Peyer's patch (tissue), 4 donors: ENCODE data around the gene FN1.

Source experiments
- POLR2A ChIP-seq, 2 donors: fragments of 450-650 bp; IDR thresholded peaks; one replicate each; pipeline ENCODE4 v1.5.1; 2017; ENCODE audit warnings: antibody characterized with exemption in 2 of 2, mild to moderate bottlenecking in 2 of 2, moderate library complexity in 2 of 2
- TF ChIP-seq, protein P1 (sequence below), 6 experiments: fragments of 450-650 bp in 4 of 6; fragments of 200-600 bp in 2 of 6; sonication (generic) in 1 of 6; IDR thresholded peaks; one replicate each; pipeline ENCODE4 v1.5.1; 2017 to 2019; ENCODE audit warnings: antibody characterized with exemption in 6 of 6, mild to moderate bottlenecking in 3 of 6, moderate library complexity in 1 of 6

DNA sequence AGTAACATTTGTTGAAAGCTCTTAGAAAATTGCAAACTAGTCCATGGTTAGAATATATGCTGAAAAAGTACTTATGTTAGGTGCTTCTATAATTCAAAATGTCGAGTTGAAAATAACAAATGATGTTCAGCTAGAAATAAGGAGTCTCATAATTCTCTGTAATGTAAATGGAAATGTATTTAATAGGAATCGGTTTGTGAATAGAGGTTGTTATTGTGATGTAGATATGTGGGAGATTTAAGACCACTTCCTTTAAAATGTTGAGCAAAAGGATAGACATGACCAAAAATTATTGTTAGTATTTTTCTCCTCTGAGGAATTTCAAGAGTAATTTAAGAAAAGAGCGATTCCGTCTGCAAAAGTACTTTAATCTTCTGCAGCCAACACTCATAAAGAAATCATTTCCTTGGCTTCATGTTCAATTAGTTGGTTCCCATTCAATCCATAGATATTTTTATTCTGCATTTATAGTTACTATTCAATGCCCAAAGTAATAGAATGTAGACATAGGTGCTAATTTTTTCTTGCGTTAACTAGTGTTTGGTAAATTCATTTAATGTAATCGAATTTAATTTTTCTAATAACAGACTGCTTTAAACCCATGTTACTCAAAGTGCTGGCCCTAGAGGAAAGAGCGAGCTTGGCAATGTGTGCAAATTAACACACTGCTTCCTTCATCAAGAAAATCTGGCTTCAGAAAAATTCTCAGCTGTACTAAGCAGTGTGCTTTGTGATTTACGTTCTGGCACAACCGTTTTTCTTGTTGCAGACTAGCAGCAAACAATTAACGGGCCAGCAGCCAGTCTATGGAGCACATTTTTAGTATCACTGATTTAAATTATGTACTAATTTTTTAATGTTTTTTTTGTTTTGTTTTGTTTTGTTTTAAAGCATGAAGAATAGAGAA, 32.2 kb downstream of the FN1 start:
- TF ChIP-seq, protein P1, sequence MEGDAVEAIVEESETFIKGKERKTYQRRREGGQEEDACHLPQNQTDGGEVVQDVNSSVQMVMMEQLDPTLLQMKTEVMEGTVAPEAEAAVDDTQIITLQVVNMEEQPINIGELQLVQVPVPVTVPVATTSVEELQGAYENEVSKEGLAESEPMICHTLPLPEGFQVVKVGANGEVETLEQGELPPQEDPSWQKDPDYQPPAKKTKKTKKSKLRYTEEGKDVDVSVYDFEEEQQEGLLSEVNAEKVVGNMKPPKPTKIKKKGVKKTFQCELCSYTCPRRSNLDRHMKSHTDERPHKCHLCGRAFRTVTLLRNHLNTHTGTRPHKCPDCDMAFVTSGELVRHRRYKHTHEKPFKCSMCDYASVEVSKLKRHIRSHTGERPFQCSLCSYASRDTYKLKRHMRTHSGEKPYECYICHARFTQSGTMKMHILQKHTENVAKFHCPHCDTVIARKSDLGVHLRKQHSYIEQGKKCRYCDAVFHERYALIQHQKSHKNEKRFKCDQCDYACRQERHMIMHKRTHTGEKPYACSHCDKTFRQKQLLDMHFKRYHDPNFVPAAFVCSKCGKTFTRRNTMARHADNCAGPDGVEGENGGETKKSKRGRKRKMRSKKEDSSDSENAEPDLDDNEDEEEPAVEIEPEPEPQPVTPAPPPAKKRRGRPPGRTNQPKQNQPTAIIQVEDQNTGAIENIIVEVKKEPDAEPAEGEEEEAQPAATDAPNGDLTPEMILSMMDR (IDR thresholded peaks at IDR 0.05) = no peak
- TF ChIP-seq POLR2A (IDR thresholded peaks at IDR 0.05) = no peak
